HuH-7 (cell line): ENCODE data around the gene CPNE9.
A peak's percentile ranks its signal among the peaks of the same experiment; 100 is the strongest.

Experiments used
- DNase-seq: peaks from one replicate; pipeline ENCODE4 v3.0.0; 2011; ENCODE audit warnings: low spot score

CPNE9 gene

DNA sequence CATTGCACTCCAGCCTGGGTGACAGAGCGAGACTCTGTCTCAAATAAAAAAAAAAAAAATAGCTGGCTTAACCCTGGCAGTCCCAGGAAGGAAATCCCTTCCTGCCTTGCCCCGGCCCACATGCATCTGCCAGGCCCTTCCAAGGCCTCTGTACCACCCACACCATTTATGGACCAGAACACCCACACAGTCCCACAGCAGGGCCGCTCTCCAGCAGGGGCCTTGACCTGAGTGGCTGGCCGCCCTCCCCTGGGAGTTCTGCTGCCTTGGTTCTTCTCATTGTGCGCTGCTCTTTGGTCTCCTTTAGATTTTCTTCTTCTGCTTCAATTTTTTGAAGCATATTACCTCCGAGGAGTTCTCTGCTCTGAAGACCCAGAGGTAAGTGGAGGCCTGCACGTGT is 16.1 kb upstream of the CPNE9 start:
- DNase-seq = no peak

DNA sequence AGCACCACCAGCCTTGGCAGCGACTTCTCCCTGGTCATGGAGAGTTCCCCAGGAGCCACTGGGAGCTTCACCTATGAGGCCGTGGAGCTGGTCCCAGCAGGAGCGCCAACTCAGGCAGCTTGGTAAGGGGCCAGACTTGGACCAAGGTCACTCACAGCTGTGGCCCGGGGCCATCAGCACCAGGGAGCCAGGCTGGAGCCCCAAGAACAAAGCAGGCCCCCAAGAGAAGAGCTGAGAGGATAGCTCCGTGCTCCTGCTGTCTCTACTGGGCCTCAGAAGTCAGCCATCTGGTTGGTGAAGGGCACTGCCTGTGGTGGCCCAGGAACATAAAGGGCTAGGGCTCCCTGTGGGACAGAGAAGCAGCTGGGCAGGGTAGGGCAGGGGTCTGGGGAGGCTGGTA is 14.7 kb upstream of the CPNE9 start:
- DNase-seq = no peak

DNA sequence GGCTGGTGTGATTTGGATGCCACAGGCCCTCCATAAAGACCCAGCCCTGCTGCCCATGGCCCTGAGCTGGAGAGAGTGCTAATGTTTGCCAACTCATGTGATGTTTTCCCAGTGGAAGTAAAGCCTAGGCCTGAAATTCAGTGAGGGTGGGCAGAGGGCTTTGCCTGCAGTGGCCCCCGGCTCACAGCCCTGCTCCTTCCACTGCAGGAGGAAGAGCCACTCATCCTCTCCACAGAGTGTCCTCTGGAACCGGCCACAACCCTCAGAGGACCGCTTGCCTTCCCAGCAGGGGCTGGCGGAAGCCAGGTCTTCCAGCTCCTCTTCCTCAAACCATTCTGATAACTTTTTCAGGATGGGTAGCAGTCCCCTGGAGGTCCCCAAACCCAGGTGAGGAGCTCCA is 13.9 kb upstream of the CPNE9 start:
- DNase-seq = no peak

DNA sequence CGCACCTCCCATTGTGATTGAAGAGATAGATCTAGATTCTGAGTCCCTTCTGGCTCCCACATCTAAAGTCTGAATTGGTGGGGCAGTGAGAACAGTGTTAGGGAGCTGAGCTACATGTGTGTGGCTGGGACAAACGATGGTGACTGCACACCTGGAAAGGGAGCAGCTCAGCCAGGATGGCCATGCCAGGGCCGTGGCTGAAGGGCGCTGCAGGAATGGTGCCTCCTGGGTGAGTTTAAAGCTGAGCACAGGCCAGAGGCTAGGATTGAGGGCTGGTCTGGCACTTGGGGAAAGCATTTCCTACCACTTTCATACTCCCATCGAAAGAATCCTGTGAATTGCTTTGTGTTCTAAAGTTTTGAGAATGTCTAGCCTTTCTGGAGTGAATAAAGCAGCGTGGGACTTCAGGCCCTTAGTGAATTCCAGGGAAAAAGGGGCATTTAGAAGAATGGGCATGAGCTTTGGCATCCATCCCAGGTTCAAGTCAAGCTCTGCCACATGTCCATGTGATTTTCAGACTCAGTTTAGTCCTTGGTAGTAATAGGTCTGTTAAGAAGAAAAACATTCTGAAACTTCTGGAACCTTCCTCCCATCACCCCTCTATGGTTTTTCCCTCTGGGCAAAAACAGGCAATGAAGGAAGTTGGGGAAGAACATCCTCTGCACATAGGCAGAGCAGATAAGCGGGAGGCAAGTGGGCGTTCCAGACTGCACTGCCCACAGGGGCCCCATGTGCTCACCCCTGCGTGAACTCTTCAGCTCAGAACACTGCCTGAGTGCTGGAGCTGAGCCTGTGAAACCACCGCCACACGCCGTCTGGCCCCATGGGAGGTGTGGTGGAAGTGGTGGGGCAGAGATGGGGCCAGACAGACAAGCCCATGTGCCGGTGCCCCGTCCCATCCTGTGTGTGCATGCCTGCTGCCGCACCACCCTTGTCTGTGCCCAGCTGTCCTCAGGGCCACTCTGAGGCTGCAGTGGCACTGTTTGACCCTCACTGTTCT is 12.9 kb upstream of the CPNE9 start:
- no peak for DNase-seq

DNA sequence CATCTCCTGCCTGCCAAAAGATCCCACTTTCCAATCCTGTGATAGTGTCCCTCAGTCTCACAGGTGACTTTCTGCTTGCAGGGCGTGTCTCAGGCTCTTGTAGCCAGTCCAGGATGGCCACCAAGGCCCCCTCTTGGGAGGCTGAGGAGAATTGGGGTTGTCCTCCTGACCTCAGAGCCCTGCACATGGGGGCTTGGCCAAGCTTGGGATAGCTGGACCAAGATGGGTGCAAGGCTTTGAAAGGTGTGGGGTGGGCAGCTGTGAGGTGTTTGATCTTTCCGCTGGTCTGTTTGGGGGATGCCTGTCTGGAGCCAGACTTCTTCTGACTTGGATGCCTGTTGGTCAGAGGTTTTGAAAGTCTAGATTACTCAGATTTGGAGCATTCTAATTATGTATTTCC is 12.0 kb upstream of the CPNE9 start:
- DNase-seq = no peak

DNA sequence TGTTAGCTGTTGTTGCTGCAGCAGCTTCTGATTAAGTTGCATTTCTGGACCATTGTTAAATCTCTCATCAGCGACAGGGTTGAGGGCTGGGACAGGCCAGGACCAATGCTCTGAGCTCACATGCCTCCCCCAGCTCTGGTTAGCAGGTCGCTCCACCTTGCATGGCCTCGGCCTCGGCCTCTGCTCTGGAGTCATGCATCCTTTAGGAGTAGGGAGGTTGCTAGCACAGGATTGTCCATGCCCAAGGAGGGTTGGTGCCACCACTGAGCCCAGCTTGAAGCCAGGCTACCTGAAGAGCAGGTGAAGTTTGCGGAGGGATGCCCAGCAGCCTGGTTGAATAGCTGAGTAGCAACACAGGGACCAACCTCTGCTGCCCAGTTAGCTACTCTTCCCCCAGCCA is 11.2 kb upstream of the CPNE9 start:
- DNase-seq = no peak

DNA sequence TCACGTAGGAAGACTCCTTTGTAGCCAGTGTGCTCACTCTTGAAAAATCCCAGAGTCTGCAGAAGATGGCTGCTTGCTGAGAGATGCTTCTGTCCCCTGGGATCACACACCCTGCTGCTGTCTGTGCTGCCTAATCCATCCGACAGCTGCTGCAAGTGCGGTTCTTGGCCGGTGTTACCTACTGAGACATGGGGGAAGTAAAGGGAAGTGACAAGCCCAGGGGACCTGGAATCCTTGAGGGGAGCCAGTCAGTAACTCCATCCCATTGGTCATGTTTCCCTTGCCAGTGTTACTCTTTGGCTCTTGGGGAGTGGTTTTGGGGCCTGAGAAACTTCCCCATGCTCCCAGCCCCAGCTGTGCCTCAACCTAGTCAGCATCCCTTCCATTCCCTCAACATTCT is 8.3 kb upstream of the CPNE9 start:
- no peak for DNase-seq

DNA sequence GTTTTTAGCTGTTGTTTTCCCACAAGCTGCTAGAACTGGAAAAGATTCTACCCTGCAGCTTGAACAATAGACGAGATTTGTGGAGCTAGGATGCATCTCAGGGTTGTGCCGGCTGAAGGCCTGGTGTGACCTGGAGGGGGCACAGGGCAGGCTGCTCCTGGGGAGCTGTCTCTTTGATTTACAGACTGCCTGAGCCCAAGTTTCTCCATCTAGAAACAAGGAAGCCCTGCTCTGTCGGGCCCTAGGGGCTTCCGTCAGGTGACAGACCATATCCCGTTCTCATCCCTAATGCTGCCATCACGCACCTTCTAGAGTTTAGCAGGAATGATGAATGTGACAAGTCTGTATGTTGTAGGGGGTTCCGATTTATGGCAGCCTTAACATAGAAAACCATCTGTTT is 7.9 kb upstream of the CPNE9 start:
- no peak for DNase-seq

DNA sequence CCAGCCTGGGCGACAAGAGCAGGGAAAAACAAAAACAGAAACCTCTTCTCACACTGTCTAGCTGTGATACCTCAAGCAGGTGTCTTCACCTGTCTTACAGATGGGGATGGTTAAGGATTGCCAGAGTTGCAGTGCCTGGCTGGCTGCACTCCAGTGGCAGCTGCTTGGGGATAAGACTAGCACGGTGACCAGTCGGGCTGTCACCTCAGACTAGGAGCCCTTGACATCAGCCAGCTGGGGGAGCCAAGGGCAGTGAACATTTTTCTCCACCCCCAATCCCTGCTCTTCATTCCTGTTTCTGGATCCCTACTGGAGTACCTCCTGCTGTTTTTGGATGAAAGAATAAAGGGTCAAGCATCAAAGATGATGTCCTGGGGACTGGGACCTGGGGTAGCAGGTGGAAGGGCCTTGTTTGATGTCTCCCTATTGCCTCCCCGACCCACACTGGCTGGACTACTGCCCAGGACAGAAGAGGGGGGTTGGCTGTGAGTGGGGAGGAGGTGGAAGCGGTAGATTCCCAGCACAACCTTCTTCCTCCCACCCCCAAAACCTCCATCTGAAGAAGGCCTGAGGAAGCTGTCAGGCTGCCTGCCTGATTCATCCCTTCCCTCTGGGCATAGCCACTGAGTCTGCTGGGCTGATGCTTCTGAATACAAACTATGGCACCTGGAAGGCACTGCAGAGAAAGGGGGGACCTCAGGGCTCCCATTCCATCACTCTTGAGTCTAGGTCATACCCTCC is 7.0 kb upstream of the CPNE9 start:
- no peak for DNase-seq

DNA sequence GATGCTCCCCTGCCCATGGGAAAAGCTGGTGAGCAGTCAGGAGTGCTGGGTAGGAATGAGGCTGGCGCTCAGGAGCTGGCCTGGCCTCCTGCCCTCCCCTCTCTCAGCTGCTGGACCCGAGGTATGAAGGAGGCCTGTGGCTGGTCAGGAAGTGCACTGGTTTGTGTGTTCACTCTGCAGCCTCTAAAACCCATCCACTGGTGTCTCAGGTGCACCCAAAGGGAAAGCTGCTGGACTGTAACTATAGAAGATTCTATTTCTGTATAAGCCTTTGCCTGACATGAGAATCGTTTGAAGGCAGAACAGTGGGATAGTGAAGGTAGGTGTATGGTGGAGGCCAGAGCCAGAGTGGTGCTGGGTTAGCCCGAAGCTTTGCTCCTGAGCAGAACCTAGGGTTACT is 5.7 kb upstream of the CPNE9 start:
- no peak for DNase-seq

DNA sequence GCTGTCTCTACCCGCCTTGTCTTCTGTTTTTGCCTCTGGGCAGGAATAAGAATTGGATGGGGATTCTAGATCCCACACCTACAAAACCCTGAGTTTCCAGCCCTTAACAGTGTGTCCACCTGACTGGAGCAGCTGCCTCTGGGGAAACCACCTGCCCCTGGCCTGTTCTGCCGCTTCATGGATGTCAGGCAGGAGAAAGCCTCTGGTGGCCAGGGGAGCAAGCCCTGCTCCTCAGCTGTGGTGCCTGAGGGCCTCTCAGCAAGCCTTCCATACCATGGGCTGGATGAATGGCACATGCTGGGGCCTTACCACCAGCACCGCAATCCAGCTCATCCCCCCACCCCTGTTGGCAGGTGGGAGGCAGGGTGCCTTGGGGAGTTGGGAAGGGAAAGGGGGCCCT is 5.3 kb upstream of the CPNE9 start:
- DNase-seq = no peak

DNA sequence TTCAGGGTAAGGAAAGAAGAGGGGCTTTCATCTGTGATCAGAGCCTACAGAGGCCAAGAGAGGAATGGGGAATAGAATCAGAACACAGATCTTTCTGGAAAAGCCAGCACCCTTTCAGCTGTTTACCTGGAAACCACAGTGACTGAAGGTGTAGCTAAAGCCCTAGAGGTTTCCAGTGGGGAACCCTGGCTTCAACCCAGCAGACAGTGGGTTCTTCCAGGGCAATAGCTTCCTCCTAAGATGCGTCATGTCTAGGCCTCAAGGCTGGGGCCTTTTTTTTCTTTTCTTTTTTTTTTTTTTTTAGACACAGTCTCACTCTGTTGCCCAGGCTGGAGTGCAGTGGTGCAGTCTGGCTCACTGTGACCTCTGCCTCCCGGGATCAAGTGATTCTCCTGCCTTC is 3.1 kb upstream of the CPNE9 start:
- no peak for DNase-seq

DNA sequence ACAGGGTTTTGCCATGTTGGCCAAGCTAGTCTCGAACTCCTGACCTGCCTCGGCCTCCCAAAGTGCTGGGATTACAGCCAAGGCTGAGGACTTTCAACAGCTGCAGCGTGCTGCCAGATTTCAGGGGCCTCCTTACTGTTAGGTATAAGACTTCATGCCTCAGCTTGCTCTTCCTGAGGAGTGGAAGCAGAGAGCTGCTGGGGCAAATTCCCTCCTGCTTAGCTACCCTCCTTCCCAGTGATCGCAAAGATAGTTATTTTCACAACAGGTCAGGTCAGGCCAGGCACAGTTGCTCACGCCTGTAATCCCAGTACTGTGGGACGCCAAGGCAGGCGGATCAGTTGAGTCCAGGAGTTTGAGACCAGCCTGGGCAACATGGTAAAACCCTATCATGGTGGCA is 2.6 kb upstream of the CPNE9 start:
- DNase-seq = no peak

DNA sequence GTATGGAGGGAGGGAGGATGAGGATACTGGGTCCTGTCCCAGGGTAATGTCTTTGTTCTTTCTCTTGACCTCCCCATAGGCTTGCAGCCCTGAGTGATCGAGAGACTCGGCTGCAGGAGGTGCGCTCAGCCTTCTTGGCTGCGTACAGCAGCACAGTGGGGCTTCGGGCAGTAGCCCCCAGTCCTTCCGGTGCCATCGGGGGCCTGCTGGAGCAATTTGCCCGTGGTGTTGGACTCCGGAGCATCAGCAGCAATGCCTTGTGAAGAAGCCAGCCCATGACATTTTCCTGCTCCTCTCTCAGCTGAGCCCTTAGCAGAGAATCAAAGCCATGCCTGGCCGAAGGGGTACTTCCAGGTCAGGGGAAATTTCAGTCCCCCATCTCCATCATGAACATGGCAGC is 1.9 kb upstream of the CPNE9 start:
- DNase-seq = no peak

DNA sequence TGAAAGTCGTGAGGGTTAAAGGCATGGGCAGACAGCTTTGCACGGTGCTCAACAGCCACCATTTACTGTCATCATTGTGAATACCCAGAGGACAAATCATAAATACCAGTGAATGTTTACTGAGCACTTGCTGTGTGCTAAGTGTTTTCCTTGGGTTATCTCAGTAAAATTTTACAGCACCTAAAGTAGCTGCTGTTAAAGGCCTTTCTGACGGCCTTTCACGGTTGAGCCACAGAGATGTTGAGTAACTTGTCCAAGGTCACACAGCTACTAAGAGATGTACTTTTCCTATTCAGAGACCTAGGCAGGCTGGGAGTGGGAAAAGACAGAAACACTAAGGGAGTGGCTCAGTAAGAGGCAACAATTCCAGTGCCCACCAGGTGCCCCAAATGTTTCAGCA is 393 bp upstream of the CPNE9 start:
- DNase-seq = no peak

DNA sequence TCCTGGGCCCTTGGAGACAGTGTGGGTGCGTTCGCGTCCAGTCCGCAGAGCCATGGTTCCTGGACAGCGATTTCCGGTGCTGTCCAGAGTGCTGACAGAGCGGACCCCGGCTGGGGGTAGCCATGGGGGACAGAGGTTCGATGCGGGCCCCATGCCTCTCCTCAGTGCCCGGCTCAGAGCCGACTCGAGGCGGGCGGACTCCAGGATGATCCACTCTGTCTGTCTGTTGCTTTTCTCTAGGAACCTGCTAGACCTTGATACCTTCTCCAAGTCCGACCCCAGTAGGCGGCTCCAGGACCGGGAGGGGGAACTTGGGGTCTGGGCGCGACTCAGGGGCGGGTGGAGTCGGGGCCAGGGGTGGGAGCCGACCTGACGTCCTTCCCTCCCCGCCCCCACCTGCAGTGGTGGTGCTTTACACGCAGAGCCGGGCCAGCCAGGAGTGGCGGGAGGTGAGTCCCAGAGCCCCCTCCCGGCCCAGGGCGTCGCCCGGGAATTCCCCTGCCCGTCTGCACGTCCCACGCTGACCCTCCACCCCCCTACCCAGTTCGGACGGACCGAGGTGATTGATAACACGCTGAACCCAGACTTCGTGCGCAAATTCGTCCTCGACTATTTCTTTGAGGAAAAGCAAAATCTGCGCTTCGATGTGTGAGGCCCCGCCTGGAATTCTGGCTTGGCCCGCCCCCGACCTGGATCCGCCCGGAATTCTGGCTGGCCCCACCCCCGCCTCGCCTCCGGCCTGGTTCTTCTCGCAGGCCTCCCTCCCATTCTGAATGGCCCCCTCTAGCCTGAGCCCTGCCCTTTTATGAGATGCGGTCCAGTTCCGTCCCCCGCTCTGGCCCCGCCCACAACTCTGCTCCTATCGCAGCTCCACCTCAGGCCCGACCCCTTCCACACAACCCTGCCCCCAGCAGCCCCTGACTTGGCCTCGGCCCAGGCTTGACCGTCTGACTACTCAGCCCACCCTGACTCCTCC is 1.0 kb downstream of the CPNE9 start:
- peak; percentile 85 for DNase-seq

DNA sequence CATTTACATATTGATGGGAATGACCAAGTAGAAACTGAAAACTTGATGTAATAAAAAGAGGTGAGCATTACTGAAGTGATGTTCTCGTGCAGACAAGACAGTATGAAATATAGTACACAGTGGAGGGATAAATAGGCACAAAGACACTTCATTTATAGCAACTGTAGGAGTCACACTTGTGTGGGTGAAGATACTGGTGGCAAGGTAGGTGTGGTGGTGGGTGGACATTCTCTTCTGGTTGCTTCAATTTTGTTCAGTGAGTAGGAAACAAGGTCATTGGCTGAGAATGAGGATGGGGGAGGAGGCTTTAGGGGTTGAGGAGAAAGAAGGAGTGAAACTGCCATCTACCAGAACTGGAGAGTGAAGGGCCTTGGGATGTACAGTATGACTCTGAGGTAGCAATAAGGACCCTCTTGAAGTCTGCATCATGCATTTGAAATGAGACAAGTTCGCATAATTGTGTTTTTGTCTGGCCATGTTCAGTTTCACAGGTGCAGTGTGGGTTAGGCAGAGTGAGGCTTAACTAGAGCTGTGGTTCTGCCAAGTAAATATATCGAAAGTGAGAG is 6.6 kb downstream of the CPNE9 start:
- no peak for DNase-seq

DNA sequence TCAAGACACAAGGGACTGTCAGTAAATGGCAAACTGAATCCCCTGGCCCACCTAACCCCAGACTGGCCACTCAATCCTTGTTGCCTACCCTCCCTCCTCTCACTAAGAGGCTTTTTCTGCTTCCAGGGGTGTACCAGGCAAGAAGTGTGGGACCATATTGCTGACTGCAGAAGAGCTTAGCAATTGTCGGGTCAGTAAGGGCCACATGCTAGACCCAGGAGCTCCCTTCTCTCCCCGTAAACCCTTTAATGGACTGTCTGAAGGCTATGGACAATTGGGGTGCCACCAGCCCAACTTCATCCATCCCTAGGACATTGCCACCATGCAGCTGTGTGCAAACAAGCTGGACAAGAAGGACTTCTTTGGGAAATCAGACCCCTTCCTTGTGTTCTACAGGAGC is 8.8 kb downstream of the CPNE9 start:
- DNase-seq = no peak

DNA sequence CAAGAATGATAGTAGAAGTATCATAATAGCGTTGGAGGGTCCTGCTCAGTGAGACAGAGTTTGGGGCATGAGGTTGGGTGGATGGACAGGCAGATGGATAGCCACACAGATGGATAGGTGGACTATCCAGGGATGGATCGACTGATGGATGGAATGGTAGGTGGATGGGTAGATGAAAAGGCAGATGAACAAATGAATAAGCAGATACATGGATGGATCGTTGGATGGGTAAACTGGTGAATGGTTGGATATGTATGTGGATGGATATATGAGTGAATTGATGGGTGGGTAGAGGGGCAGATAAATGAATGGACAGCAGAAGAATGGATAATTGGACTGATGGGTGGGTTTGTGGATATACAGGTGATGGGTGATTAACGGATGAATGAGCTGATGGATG is 9.5 kb downstream of the CPNE9 start:
- DNase-seq = no peak

DNA sequence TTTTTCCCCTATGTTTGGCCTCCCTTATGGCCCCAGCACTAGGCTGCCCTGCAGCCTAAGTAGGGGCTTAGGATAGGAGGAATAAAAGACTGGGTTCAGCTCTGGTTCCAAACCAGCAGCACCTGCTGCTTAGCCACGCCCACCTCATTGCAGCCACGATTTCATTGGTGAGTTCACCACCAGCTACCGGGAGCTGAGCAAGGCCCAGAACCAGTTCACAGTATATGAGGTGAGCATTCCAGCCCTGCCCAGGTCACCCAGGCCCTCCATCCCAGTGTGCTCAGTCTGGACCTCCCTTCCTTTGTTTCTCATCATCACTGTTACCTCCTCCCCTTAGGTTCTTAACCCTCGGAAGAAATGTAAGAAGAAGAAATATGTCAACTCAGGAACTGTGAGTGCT is 11.5 kb downstream of the CPNE9 start:
- DNase-seq = no peak

DNA sequence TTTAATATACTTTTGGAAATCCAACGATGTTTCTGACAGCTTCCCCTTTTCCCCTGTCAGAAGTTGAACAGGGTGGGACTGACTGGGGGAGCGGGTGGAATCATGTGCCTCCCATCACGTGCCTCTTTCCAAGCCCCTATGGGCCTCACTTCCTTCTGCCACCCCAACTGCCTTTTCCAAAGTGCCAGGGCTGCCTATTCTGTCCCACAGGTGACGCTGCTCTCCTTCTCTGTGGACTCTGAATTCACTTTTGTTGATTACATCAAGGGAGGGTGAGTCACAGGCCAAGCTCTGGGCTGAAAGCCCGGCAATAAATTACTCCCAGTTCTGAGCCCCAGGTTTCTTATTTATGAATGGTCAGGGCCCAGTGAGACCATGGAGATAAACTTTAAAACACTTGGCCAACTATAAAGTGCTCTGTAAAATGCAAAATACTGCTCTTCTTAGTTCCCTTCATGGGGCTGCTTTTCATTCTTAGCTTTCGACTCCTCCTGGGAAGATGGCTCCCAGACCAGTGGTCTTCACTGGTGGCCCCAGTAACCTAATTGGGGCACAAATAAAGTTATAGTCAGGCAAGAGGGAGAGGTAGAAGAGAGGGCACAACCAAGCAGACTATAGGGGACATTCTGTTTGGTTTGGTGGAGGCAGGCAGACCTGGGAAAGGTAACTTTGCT is 12.3 kb downstream of the CPNE9 start:
- peak; percentile 71 for DNase-seq
